C4-2B (cell line): ENCODE results near the gene PGAM2.
"Not testable (repeated sequence)": the region's sequence is repeated elsewhere in the genome, so short reads cannot be mapped to it uniquely, and the experiment has no call there.

Source experiments
- CTCF ChIP-seq: fragments of 450-650 bp; conservative IDR thresholded peaks from 2 replicates; pipeline ENCODE4 v1.5.1; 2017; ENCODE audit warnings: mild to moderate bottlenecking
- ZFX ChIP-seq: fragments of 450-650 bp; IDR thresholded peaks from 2 replicates; pipeline ENCODE4 v1.6.1; 2017

DNA sequence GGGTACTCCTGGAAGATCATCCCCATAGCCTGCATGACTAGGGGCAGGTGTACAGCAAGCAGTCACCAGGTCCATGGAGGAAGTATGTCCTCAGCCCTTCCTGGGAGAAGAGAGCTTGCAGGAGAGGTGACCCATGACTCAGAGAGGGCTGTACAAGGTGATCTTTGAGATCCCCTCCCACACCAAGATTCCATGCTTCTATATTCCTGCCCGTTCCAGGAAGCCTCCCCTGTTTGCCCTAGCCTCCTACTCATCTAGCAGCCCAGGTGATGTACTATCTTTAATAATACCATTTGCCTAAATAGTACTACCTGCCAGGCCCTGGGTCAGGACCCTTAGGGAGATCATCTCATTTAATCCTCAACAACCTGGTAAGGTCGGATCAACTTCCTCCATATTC lies 27.4 kb downstream of the PGAM2 start:
- not testable (repeated sequence) for TF ChIP-seq CTCF, ZFX
